SK-N-SH treated with all-trans-retinoic acid at 6 μM for 48 hours (cell line): Measurements from ENCODE around the gene NKD1.

Experiments used
- ATAC-seq: fragments of 200-7000 bp; cut with Tn5 transposase; 3 replicates; pipeline ENCODE4 v1.9.1; 2020; ENCODE audit warnings: mild to moderate bottlenecking, moderate library complexity
- BACH2 ChIP-seq: fragments of 250-450 bp; sonication (Bioruptor Pico); IDR thresholded peaks from 2 replicates; pipeline ENCODE4 v1.9.0; 2021; ENCODE audit warnings: mild to moderate bottlenecking, borderline replicate concordance
- CREB5 ChIP-seq: fragments of 250-450 bp; sonication (Bioruptor Pico); IDR thresholded peaks from 2 replicates; pipeline ENCODE4 v1.5.1; 2020; ENCODE audit warnings: low read depth, mild to moderate bottlenecking, moderate library complexity
- ESRRG ChIP-seq: fragments of 250-450 bp; sonication (Bioruptor Pico); IDR thresholded peaks from 2 replicates; pipeline ENCODE4 v1.6.1; 2021; ENCODE audit warnings: mild to moderate bottlenecking
- ISL1 ChIP-seq: fragments of 250-450 bp; sonication (Bioruptor Pico); IDR thresholded peaks from 2 replicates; pipeline ENCODE4 v2.1.2; 2022; ENCODE audit warnings: mild to moderate bottlenecking, moderate library complexity
- OSR1 ChIP-seq: fragments of 250-450 bp; sonication (Bioruptor Pico); IDR thresholded peaks from 2 replicates; pipeline ENCODE4 v1.8.0; 2022; ENCODE audit warnings: moderate library complexity, mild to moderate bottlenecking, inconsistent platforms
- PATZ1 ChIP-seq: fragments of 250-450 bp; sonication (Bioruptor Pico); IDR thresholded peaks from 2 replicates; pipeline ENCODE4 v1.8.0; 2020; ENCODE audit warnings: mild to moderate bottlenecking, moderate library complexity, borderline replicate concordance
- SNAI2 ChIP-seq: fragments of 250-450 bp; sonication (Bioruptor Pico); IDR thresholded peaks from 2 replicates; pipeline ENCODE4 v1.5.0; 2020; ENCODE audit warnings: mild to moderate bottlenecking, moderate library complexity
- TCF4 ChIP-seq: fragments of 250-450 bp; sonication (Bioruptor Pico); IDR thresholded peaks from 2 replicates; pipeline ENCODE4 v1.8.0; 2021; ENCODE audit warnings: mild to moderate bottlenecking, moderate library complexity, borderline replicate concordance
- TOX ChIP-seq: fragments of 250-450 bp; sonication (Bioruptor Pico); IDR thresholded peaks from 2 replicates; pipeline ENCODE4 v1.8.0; 2021; ENCODE audit warnings: mild to moderate bottlenecking, moderate library complexity, borderline replicate concordance
- TSHZ2 ChIP-seq: fragments of 250-450 bp; sonication (Bioruptor Pico); IDR thresholded peaks from 2 replicates; pipeline ENCODE4 v1.5.0; 2020; ENCODE audit warnings: mild to moderate bottlenecking, moderate library complexity
- ZC3H10 ChIP-seq: fragments of 250-450 bp; sonication (Bioruptor Pico); IDR thresholded peaks from 2 replicates; pipeline ENCODE4 v1.5.1; 2021; ENCODE audit warnings: mild to moderate bottlenecking, moderate library complexity
- ZFP3 ChIP-seq: fragments of 250-450 bp; sonication (Bioruptor Pico); IDR thresholded peaks from 2 replicates; pipeline ENCODE4 v1.5.0; 2020; ENCODE audit warnings: mild to moderate bottlenecking, moderate library complexity
- ZFP30 ChIP-seq: fragments of 450-650 bp; formaldehyde crosslinking; IDR thresholded peaks from 2 replicates; pipeline ENCODE4 v1.5.0; 2022; ENCODE audit warnings: mild to moderate bottlenecking, moderate library complexity
- ZNF565 ChIP-seq: fragments of 450-650 bp; formaldehyde crosslinking; conservative IDR thresholded peaks from 2 replicates; pipeline ENCODE4 v1.5.0; 2020; ENCODE audit warnings: low read depth, mild to moderate bottlenecking, moderate library complexity
- ZNF70 ChIP-seq: fragments of 450-650 bp; formaldehyde crosslinking; IDR thresholded peaks from 2 replicates; pipeline ENCODE4 v1.5.0; 2020; ENCODE audit warnings: mild to moderate bottlenecking, moderate library complexity
- ZNF8 ChIP-seq: fragments of 450-650 bp; formaldehyde crosslinking; IDR thresholded peaks from 2 replicates; pipeline ENCODE4 v1.5.0; 2020; ENCODE audit warnings: mild to moderate bottlenecking, moderate library complexity
- TF ChIP-seq, protein P1 (sequence below): fragments of 250-450 bp; sonication (Bioruptor Pico); IDR thresholded peaks from 2 replicates; pipeline ENCODE4 v1.5.1; 2021; ENCODE audit warnings: mild to moderate bottlenecking, moderate library complexity
- TF ChIP-seq, protein P2 (sequence below): fragments of 250-450 bp; sonication (Bioruptor Pico); IDR thresholded peaks from 2 replicates; pipeline ENCODE4 v1.8.0; 2021; ENCODE audit warnings: low read depth, mild to moderate bottlenecking, moderate library complexity, borderline replicate concordance

Gene NKD1

GRCh38 chr16:50522324-50522723 lies 25.9 kb upstream of the NKD1 start:
- no peak for TF ChIP-seq TCF4
- TF ChIP-seq, protein P1, sequence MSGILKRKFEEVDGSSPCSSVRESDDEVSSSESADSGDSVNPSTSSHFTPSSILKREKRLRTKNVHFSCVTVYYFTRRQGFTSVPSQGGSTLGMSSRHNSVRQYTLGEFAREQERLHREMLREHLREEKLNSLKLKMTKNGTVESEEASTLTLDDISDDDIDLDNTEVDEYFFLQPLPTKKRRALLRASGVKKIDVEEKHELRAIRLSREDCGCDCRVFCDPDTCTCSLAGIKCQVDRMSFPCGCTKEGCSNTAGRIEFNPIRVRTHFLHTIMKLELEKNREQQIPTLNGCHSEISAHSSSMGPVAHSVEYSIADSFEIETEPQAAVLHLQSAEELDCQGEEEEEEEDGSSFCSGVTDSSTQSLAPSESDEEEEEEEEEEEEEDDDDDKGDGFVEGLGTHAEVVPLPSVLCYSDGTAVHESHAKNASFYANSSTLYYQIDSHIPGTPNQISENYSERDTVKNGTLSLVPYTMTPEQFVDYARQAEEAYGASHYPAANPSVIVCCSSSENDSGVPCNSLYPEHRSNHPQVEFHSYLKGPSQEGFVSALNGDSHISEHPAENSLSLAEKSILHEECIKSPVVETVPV (CRISPR knock-in tag) = no peak
- TF ChIP-seq ESRRG = no peak
- TF ChIP-seq BACH2 (CRISPR knock-in tag) = no peak
- TF ChIP-seq PATZ1 = no peak
- no peak for TF ChIP-seq ISL1 (CRISPR knock-in tag)
- TF ChIP-seq, protein P2, sequence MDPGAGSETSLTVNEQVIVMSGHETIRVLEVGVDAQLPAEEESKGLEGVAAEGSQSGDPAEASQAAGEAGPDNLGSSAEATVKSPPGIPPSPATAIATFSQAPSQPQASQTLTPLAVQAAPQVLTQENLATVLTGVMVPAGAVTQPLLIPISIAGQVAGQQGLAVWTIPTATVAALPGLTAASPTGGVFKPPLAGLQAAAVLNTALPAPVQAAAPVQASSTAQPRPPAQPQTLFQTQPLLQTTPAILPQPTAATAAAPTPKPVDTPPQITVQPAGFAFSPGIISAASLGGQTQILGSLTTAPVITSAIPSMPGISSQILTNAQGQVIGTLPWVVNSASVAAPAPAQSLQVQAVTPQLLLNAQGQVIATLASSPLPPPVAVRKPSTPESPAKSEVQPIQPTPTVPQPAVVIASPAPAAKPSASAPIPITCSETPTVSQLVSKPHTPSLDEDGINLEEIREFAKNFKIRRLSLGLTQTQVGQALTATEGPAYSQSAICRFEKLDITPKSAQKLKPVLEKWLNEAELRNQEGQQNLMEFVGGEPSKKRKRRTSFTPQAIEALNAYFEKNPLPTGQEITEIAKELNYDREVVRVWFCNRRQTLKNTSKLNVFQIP (CRISPR knock-in tag) = no peak
- no peak for TF ChIP-seq ZFP3 (CRISPR knock-in tag)
- no peak for TF ChIP-seq ZNF565 (CRISPR knock-in tag)
- TF ChIP-seq, all 23 proteins: peak for 0
- no peak for ATAC-seq

GRCh38 chr16:50523710-50524109 lies 24.5 kb upstream of the NKD1 start:
- ATAC-seq = no peak
- TF ChIP-seq OSR1 (no peak), CREB5 (CRISPR knock-in tag) (no peak), PATZ1 (no peak), ZNF70 (CRISPR knock-in tag) (no peak), TSHZ2 (CRISPR knock-in tag) (no peak), SNAI2 (CRISPR knock-in tag) (no peak)
- TF ChIP-seq, all 23 proteins: peak for 0

- no peak for TF ChIP-seq ZNF8
- TF ChIP-seq TOX (CRISPR knock-in tag) = no peak
- no peak for TF ChIP-seq OSR1
- no peak for TF ChIP-seq ZNF70 (CRISPR knock-in tag)
- no peak for TF ChIP-seq SNAI2 (CRISPR knock-in tag)
- no peak for ATAC-seq
Observed at GRCh38 chr16:50525262-50525661, 22.9 kb upstream of the NKD1 start.

DNA sequence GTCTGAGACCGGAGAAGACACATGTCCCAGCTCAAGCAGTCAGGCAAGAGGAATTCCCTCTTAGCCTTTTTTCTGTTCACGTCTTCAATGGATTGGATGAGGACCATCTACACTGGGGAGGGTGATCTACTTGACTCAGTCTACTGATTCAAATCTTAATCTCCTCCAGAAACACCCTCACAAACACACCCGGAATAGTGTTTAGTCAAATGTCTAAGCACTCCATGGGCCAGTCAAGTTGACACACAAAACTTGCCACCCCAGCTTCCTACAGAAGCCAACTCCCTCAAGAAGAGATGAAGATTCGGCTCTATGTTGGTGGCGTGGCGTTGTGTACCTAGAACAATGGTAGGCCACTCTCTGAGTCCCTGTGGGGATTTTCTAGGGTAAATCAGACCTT lies 22.5 kb upstream of the NKD1 start:
- no peak for ATAC-seq
- no peak for TF ChIP-seq ZC3H10
- TF ChIP-seq ZNF8 = no peak
- TF ChIP-seq TSHZ2 (CRISPR knock-in tag) = no peak
- no peak for TF ChIP-seq OSR1
- TF ChIP-seq ZFP30 (CRISPR knock-in tag) = no peak
- no peak for TF ChIP-seq ESRRG
- no peak for TF ChIP-seq SNAI2 (CRISPR knock-in tag)
- TF ChIP-seq TCF4 = no peak
